ENCODE measurements around the gene DCXR.

DCXR gene

GRCh38 chr17:82021107-82021899 lies 16.2 kb downstream of the DCXR start:
- peak; percentile 75 for DNase-seq

GRCh38 chr17:82020572-82021106 lies 16.9 kb downstream of the DCXR start:
- DNase-seq: no peak

GRCh38 chr17:82019690-82020571 lies 17.6 kb downstream of the DCXR start:
- peak; percentile 79 for DNase-seq

GRCh38 chr17:82018989-82019689 lies 18.4 kb downstream of the DCXR start:
- DNase-seq: no peak

- no peak for DNase-seq
Observed at GRCh38 chr17:82018152-82018988, 19.1 kb downstream of the DCXR start.

- no peak for DNase-seq
Observed at GRCh38 chr17:82017612-82018151, 19.8 kb downstream of the DCXR start.

- DNase-seq: no peak
Observed at GRCh38 chr17:82016875-82017459, 20.5 kb downstream of the DCXR start.

GRCh38 chr17:82016061-82016874 lies 21.2 kb downstream of the DCXR start:
- DNase-seq: no peak

GRCh38 chr17:82015311-82015971 lies 22.1 kb downstream of the DCXR start:
- no peak for DNase-seq

- DNase-seq: no peak
Observed at GRCh38 chr17:82014971-82015310, 22.6 kb downstream of the DCXR start.

GRCh38 chr17:82014432-82014831 lies 23.1 kb downstream of the DCXR start:
- DNase-seq: no peak

- no peak for DNase-seq
Observed at GRCh38 chr17:82013772-82014321, 23.6 kb downstream of the DCXR start.

- no peak for DNase-seq
Observed at GRCh38 chr17:82013341-82013740, 24.2 kb downstream of the DCXR start.

GRCh38 chr17:82012640-82013295 lies 24.7 kb downstream of the DCXR start:
- no peak for DNase-seq

- DNase-seq: no peak
Observed at GRCh38 chr17:82012261-82012639, 25.2 kb downstream of the DCXR start.

- DNase-seq: no peak
Observed at GRCh38 chr17:82011617-82012187, 25.8 kb downstream of the DCXR start.

- no peak for DNase-seq
Observed at GRCh38 chr17:82010575-82011525, 26.6 kb downstream of the DCXR start.

- no peak for DNase-seq
Observed at GRCh38 chr17:82009413-82009812, 28.1 kb downstream of the DCXR start.
